Measurements from ENCODE around the gene IGDCC3.

DNA sequence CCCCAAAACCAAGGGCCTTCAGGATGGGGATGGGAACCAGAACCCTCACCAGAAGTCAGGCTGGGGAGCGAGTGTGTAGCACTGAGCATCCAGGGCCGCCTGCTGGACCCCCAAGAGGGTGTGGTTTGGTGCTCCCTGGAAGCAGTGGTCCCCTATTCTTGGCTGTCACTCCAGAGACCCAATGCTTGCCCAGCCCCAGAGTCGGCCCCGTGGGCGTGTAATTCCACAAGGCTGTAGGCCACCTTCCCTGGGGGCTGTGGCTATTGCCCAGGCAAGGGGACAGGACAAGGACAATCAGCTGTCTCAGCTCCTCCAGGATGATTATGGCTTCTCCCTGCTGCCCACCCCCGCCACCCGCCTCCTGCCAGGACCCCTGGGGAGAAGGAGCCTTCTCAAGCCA is 14.5 kb downstream of the IGDCC3 start:
- TF ChIP-seq, protein P1, sequence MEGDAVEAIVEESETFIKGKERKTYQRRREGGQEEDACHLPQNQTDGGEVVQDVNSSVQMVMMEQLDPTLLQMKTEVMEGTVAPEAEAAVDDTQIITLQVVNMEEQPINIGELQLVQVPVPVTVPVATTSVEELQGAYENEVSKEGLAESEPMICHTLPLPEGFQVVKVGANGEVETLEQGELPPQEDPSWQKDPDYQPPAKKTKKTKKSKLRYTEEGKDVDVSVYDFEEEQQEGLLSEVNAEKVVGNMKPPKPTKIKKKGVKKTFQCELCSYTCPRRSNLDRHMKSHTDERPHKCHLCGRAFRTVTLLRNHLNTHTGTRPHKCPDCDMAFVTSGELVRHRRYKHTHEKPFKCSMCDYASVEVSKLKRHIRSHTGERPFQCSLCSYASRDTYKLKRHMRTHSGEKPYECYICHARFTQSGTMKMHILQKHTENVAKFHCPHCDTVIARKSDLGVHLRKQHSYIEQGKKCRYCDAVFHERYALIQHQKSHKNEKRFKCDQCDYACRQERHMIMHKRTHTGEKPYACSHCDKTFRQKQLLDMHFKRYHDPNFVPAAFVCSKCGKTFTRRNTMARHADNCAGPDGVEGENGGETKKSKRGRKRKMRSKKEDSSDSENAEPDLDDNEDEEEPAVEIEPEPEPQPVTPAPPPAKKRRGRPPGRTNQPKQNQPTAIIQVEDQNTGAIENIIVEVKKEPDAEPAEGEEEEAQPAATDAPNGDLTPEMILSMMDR (IDR thresholded peaks at IDR 0.05; ENCODE audit: low read depth, low read length) = no peak
- no peak for TF ChIP-seq MYC (IDR thresholded peaks at IDR 0.05; ENCODE audit: low read depth, low read length)

Measured in NB4 (cell line).